PFSK-1 (cell line): ENCODE measurements around the gene E2F1.

Experiments
- FOXP2 ChIP-seq: optimal IDR thresholded peaks from 2 replicates; pipeline ENCODE3; 2011; ENCODE audit warnings: borderline replicate concordance, control low read depth, inconsistent platforms; ENCODE audit not compliant: insufficient read depth; ENCODE audit errors: extremely low read length, extremely low read depth
- POLR2AphosphoS5 ChIP-seq: IDR thresholded peaks from 2 replicates; pipeline ENCODE4 v1.6.1; 2012; ENCODE audit warnings: low read depth, mild to moderate bottlenecking, control low read depth, low read length, moderate library complexity
- SIN3A ChIP-seq: IDR thresholded peaks from 2 replicates; pipeline ENCODE4 v1.6.1; 2012; ENCODE audit warnings: mild to moderate bottlenecking, low read length, moderate library complexity, borderline replicate concordance; ENCODE audit not compliant: insufficient read depth
- TAF1 ChIP-seq: IDR thresholded peaks from 2 replicates; pipeline ENCODE4 v1.6.1; 2012; ENCODE audit warnings: low read length, control low read depth, borderline replicate concordance; ENCODE audit not compliant: insufficient read depth
- TF ChIP-seq, protein P1 (sequence below), 2 experiments: IDR thresholded peaks; 2 replicates each; pipeline versions ENCODE4 v1.6.1 to v1.8.0; 2011 to 2012; ENCODE audit warnings: low read depth in 2 of 2, low read length in 2 of 2, control low read depth in 1 of 2, inconsistent platforms in 1 of 2, mild to moderate bottlenecking in 1 of 2, moderate library complexity in 1 of 2; ENCODE audit not compliant: insufficient read depth in 1 of 2

E2F1 gene

DNA sequence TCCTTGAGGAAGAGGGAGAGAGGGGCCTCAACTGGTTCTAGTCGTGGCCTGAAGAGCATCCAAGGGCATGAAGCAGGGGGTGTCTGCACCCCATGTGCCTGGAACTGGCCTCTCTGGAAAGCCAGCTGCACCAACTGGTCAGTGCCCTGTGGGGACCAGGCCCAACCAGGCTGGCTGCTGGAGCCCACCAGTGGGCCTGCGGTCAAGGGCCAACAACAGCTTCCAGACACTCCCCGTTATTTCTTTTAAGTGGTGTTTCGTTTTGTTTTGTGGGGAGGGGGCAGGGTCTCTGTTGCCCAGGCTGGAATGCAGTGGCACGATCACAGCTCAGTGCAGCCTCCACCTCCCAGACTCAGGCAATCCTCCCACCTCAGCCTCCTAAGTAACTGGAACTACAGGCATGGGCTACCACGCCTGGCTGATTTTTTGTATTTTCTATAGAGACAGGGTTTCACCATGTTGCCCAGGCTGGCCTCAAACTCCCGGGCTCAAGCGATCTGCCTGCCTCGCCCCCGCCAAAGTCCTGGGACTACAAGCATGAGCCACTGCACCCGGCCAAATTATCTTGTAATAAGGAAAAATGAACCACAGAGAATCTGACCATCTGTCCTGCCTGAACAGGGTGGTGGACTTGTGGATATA, 36.0 kb downstream of the E2F1 start:
- no peak for TF ChIP-seq FOXP2
- TF ChIP-seq, protein P1, sequence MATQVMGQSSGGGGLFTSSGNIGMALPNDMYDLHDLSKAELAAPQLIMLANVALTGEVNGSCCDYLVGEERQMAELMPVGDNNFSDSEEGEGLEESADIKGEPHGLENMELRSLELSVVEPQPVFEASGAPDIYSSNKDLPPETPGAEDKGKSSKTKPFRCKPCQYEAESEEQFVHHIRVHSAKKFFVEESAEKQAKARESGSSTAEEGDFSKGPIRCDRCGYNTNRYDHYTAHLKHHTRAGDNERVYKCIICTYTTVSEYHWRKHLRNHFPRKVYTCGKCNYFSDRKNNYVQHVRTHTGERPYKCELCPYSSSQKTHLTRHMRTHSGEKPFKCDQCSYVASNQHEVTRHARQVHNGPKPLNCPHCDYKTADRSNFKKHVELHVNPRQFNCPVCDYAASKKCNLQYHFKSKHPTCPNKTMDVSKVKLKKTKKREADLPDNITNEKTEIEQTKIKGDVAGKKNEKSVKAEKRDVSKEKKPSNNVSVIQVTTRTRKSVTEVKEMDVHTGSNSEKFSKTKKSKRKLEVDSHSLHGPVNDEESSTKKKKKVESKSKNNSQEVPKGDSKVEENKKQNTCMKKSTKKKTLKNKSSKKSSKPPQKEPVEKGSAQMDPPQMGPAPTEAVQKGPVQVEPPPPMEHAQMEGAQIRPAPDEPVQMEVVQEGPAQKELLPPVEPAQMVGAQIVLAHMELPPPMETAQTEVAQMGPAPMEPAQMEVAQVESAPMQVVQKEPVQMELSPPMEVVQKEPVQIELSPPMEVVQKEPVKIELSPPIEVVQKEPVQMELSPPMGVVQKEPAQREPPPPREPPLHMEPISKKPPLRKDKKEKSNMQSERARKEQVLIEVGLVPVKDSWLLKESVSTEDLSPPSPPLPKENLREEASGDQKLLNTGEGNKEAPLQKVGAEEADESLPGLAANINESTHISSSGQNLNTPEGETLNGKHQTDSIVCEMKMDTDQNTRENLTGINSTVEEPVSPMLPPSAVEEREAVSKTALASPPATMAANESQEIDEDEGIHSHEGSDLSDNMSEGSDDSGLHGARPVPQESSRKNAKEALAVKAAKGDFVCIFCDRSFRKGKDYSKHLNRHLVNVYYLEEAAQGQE (IDR thresholded peaks at IDR 0.05; ENCODE audit: insufficient read depth in 1 of 2, low read depth in 2 of 2, low read length in 2 of 2), result no peak

DNA sequence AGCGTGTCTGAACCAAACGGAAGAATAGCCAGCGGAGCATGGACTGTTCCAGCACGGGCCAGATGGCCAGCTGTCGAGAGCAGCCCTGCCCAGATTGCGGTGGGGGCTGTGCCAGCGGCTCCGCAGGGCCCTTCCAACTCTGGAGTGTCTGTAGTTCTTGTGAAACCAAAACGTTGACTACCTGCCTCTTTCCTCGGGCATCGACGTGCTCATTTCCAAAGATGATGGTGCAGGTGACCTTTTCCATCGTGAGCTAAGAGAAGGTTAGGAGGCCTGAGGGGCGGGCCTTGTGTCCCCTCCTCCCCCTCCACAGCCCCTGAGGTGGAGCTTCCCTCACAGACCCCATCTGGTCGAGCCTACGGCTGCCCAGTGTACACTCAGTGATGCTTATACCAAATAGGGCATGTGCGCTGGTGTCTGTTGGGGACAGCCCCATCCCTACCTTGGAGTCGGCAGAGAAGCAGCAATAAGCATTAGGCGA, 36.9 kb downstream of the E2F1 start:
- TF ChIP-seq POLR2AphosphoS5 (no peak), SIN3A (no peak), TAF1 (no peak), FOXP2 (no peak)
- TF ChIP-seq, protein P1 (IDR thresholded peaks at IDR 0.05; ENCODE audit: insufficient read depth in 1 of 2, low read depth in 2 of 2, low read length in 2 of 2), result no peak

DNA sequence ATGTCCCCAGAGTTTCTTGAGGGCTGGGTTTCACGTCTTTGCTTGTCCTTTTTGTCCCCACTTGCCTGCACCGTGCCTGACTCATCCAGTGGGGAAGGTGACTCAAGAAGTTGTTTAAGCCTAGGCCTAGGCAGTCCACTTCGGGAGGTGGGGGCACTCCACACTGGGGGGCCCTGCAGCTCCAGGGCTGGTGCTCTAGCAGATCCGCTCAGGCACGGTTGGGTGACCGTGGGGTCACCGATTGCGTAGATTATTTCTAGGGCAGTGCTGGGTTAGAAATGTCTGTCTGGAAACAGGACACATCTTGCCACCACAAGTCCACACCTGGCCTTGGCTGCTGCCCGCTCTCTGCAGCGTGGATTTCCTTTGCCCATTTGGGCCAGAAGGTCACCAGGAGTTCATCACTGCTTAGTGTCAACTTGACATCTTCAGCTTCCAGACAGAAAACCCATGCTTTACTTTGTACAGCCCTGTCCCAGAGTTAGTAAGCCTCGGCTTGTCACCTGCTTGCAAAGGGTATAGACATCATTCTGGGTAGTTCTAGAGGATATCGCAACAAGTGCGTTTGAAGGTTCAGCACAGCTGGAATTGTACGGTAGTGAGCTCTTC, 37.7 kb downstream of the E2F1 start:
- TF ChIP-seq FOXP2 (no peak), TAF1 (no peak), SIN3A (no peak), POLR2AphosphoS5 (no peak)
- TF ChIP-seq, protein P1 (IDR thresholded peaks at IDR 0.05; ENCODE audit: insufficient read depth in 1 of 2, low read depth in 2 of 2, low read length in 2 of 2), result no peak

DNA sequence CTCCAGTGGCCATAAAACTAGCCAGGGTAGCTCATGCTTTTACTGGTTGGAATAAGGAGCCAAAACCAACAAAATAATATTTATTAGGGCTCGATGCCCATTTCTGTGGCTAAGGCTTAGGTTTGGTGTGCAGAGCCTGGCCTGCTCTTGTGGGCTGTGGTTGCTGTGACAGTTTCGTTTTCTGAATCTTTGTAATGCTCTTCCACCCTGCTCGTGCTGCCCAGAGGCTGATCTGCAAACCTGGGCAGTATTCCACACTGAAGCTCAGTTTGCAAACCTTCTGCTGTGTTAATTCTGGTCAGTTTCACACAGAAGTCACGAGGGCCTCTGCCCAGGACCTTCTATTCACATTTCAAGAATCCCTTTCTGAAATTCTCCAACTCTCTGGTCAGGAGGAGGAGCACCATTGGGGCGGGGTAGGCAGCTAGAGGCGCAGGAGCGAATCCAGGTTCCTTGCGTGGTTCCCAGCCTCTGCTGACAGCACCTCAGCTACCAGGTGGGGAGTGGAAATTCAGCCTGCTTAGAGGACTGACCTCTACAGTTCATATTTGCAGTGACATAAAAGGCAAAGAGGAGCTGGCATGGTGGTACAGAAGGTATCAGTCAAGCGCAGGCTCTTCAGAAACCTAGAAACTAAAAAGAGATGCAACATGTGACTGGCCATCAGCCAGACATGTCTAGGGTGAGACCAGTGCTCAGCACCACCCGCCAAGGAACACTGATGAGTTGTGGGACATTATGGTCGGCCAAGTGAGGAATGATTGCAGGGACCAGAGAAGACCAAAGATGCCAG, 38.4 kb downstream of the E2F1 start:
- TF ChIP-seq, protein P1 (IDR thresholded peaks at IDR 0.05; ENCODE audit: insufficient read depth in 1 of 2, low read depth in 2 of 2, low read length in 2 of 2), result no peak
- no peak for TF ChIP-seq FOXP2
- TF ChIP-seq SIN3A, result no peak
- no peak for TF ChIP-seq TAF1
- TF ChIP-seq POLR2AphosphoS5, result no peak
